ENCODE data around the gene SHB. TPM values are rescaled to one million over a fixed set of nuclear protein-coding genes. Genes with fewer than 3 reads are reported as not detected.

Gene SHB
- total RNA-seq, 2 experiments from 2014 or later, result 1.1 to 1.2 TPM

DNA sequence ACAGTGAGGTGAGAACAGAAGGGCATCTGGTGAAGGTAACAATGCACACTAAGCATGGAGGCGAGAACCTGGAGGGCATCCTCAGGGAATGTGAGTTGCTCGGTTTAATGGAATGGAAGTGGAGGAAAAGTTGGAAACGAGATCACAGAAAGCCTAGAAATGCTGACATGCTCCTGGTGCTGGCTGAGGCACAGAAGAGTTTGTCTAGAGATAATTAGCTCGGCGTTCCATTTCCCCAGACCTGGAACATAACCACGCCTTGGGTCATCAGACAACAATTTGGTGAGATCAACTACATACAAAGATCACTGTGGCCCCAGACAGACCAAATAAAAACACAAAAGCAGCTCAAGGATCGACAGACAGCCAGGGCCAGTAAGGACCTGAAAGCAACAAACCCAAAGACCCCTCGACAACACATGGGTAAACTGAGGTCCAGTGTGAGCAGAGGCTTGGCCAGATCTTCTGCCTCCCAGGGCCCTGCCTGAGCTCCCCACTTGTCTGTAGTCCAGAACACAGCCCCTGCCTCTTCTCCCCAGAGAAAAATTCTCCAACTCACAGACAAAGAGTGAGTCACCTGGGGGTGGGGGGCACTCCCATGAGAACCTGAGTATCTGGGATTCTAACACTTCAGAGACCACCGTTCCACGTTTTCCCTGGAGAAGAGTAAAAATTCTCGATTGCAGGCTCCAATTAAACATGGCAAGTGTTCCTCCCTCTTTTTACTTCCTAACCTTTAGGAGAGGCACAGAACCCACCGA, 52.5 kb downstream of the SHB start:
- ChIA-PET CTCF (no interaction called here), POLR2A (no interaction called here)
- Mint-ChIP-seq H3K27ac (no peak overlapping the region), H3K36me3 (ENCODE audit: low read depth) (no peaks in the 10 kb centered on the region), H3K4me3 (no peak overlapping the region), H3K9me3 (no peaks in the 10 kb centered on the region), H3K4me1 (ENCODE audit: low read depth) (no peaks in the 10 kb centered on the region), H3K27me3 (no peaks in the 10 kb centered on the region)
- no peaks in the 10 kb centered on the region for H3K27me3 ChIP-seq (ENCODE audit: control insufficient read depth in 1 of 2, insufficient read depth in 2 of 2, low read length in 2 of 2)
- no peaks in the 10 kb centered on the region for H3K9me3 ChIP-seq (ENCODE audit: control insufficient read depth in 1 of 2, insufficient read depth in 1 of 2, low read length in 2 of 2)
- H3K27ac ChIP-seq (ENCODE audit: low read depth in 1 of 2, low read length in 2 of 2), result no peak overlapping the region
- no peaks in the 10 kb centered on the region for H3K36me3 ChIP-seq (ENCODE audit: insufficient read depth, low read length)
- intact Hi-C loops (cut with DNase I, micrococcal nuclease), result no loop called here
- H3K4me1 ChIP-seq (ENCODE audit: insufficient read depth, low read length), result no peaks in the 10 kb centered on the region
- H3K4me3 ChIP-seq (ENCODE audit: low read length), result no peak overlapping the region
- ATAC-seq (ENCODE audit: poor library complexity) (no peak), DNase-seq (no peak)
- TF ChIP-seq, protein P1, sequence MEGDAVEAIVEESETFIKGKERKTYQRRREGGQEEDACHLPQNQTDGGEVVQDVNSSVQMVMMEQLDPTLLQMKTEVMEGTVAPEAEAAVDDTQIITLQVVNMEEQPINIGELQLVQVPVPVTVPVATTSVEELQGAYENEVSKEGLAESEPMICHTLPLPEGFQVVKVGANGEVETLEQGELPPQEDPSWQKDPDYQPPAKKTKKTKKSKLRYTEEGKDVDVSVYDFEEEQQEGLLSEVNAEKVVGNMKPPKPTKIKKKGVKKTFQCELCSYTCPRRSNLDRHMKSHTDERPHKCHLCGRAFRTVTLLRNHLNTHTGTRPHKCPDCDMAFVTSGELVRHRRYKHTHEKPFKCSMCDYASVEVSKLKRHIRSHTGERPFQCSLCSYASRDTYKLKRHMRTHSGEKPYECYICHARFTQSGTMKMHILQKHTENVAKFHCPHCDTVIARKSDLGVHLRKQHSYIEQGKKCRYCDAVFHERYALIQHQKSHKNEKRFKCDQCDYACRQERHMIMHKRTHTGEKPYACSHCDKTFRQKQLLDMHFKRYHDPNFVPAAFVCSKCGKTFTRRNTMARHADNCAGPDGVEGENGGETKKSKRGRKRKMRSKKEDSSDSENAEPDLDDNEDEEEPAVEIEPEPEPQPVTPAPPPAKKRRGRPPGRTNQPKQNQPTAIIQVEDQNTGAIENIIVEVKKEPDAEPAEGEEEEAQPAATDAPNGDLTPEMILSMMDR (IDR thresholded peaks at IDR 0.05), result no peak

GRCh38 chr9:38015906-38016305, 53.1 kb downstream of the SHB start:
- intact Hi-C loops (cut with DNase I, micrococcal nuclease), result no loop called here
- DNase-seq (no peak), ATAC-seq (ENCODE audit: poor library complexity) (no peak)
- H3K36me3 Mint-ChIP-seq (ENCODE audit: low read depth), result no peaks in the 10 kb centered on the region
- H3K36me3 ChIP-seq (ENCODE audit: insufficient read depth, low read length), result no peaks in the 10 kb centered on the region
- H3K27me3 Mint-ChIP-seq, result no peaks in the 10 kb centered on the region
- H3K27ac ChIP-seq (ENCODE audit: low read depth in 1 of 2, low read length in 2 of 2), result no peak overlapping the region
- POLR2A ChIA-PET, result no interaction called here
- H3K4me1 Mint-ChIP-seq (ENCODE audit: low read depth), result no peaks in the 10 kb centered on the region
- no peak overlapping the region for H3K4me3 Mint-ChIP-seq
- H3K4me3 ChIP-seq (ENCODE audit: low read length), result no peak overlapping the region
- CTCF ChIA-PET, result no interaction called here
- no peaks in the 10 kb centered on the region for H3K27me3 ChIP-seq (ENCODE audit: control insufficient read depth in 1 of 2, insufficient read depth in 2 of 2, low read length in 2 of 2)
- no peaks in the 10 kb centered on the region for H3K4me1 ChIP-seq (ENCODE audit: insufficient read depth, low read length)
- no peaks in the 10 kb centered on the region for H3K9me3 Mint-ChIP-seq
- TF ChIP-seq, protein P1 (IDR thresholded peaks at IDR 0.05), result no peak
- H3K9me3 ChIP-seq (ENCODE audit: control insufficient read depth in 1 of 2, insufficient read depth in 1 of 2, low read length in 2 of 2), result no peaks in the 10 kb centered on the region
- H3K27ac Mint-ChIP-seq, result no peak overlapping the region

- ChIA-PET POLR2A (no interaction called here), CTCF (no interaction called here)
- Histone ChIP-seq H3K9me3 (ENCODE audit: control insufficient read depth in 1 of 2, insufficient read depth in 1 of 2, low read length in 2 of 2) (no peaks in the 10 kb centered on the region), H3K27ac (ENCODE audit: low read depth in 1 of 2, low read length in 2 of 2) (no peak overlapping the region), H3K27me3 (ENCODE audit: control insufficient read depth in 1 of 2, insufficient read depth in 2 of 2, low read length in 2 of 2) (no peaks in the 10 kb centered on the region), H3K4me3 (ENCODE audit: low read length) (no peak overlapping the region), H3K4me1 (ENCODE audit: insufficient read depth, low read length) (no peaks in the 10 kb centered on the region), H3K36me3 (ENCODE audit: insufficient read depth, low read length) (no peaks in the 10 kb centered on the region)
- intact Hi-C loops (cut with DNase I, micrococcal nuclease), result no loop called here
- Mint-ChIP-seq H3K36me3 (ENCODE audit: low read depth) (no peaks in the 10 kb centered on the region), H3K27me3 (no peaks in the 10 kb centered on the region), H3K4me3 (no peak overlapping the region), H3K27ac (no peak overlapping the region), H3K9me3 (no peaks in the 10 kb centered on the region), H3K4me1 (ENCODE audit: low read depth) (no peaks in the 10 kb centered on the region)
- TF ChIP-seq, protein P1 (IDR thresholded peaks at IDR 0.05), result no peak
- ATAC-seq (ENCODE audit: poor library complexity), result no peak
- no peak for DNase-seq
Measured at GRCh38 chr9:38015266-38015665, 53.8 kb downstream of the SHB start.
